HL-60 (cell line): ENCODE measurements around the gene KCNMA1.

Experiments
- DNase-seq, 2 experiments: peaks; one replicate each; pipeline ENCODE4 v3.0.0-alpha.2; 2010 to 2020; ENCODE audit warnings: low read depth in 1 of 2, low spot score in 1 of 2
- H3K27ac ChIP-seq: fragments of 250-450 bp; sonication (Bioruptor Pico); replicated peaks from 2 replicates; pipeline ENCODE4 v1.5.1; 2020; ENCODE audit warnings: mild to moderate bottlenecking, moderate library complexity
- H3K27me3 ChIP-seq: fragments of 250-450 bp; sonication (Bioruptor Pico); 2 replicates; pipeline ENCODE4 v1.5.1; 2021; ENCODE audit warnings: mild to moderate bottlenecking, moderate library complexity; ENCODE audit not compliant: insufficient read depth, poor library complexity, severe bottlenecking
- H3K4me3 ChIP-seq: replicated peaks from 2 replicates; pipeline ENCODE4 v1.5.1; 2011; ENCODE audit warnings: mild to moderate bottlenecking, control low read depth, low read length; ENCODE audit not compliant: insufficient read depth
- CTCF ChIP-seq: IDR thresholded peaks from one replicate; pipeline ENCODE4 v1.5.1; 2011; ENCODE audit warnings: low read length, control low read depth, inconsistent platforms; ENCODE audit not compliant: insufficient read depth
- GABPA ChIP-seq: IDR thresholded peaks from 2 replicates; pipeline ENCODE4 v1.6.1; 2012; ENCODE audit warnings: low read depth
- POLR2AphosphoS5 ChIP-seq: IDR thresholded peaks from 2 replicates; pipeline ENCODE4 v1.6.1; 2012; ENCODE audit warnings: low read depth
- REST ChIP-seq: IDR thresholded peaks from 2 replicates; pipeline ENCODE4 v1.6.1; 2012; ENCODE audit warnings: low read depth; ENCODE audit not compliant: insufficient replicate concordance
- SPI1 ChIP-seq: IDR thresholded peaks from 2 replicates; pipeline ENCODE4 v1.6.1; 2012; ENCODE audit warnings: low read depth, mild to moderate bottlenecking, borderline replicate concordance

The KCNMA1 gene

GRCh38 chr10:77011874-77012811 lies 625.5 kb downstream of the KCNMA1 start:
- TF ChIP-seq SPI1 (no peak), GABPA (no peak), REST (no peak), POLR2AphosphoS5 (no peak), CTCF (no peak)
- DNase-seq: no peak
- Histone ChIP-seq H3K27ac (no peak overlapping the region), H3K4me3 (no peak overlapping the region), H3K27me3 (no peaks in the 10 kb centered on the region)

GRCh38 chr10:77010430-77010829 lies 627.2 kb downstream of the KCNMA1 start:
- Histone ChIP-seq H3K4me3 (no peak overlapping the region), H3K27ac (no peak overlapping the region), H3K27me3 (no peaks in the 10 kb centered on the region)
- no peak for DNase-seq
- no peak for TF ChIP-seq CTCF
- TF ChIP-seq POLR2AphosphoS5: no peak
- no peak for TF ChIP-seq SPI1

- DNase-seq: no peak
- Histone ChIP-seq H3K27ac (no peak overlapping the region), H3K4me3 (no peak overlapping the region), H3K27me3 (peaks cover 2% of the 10 kb centered on the region)
- TF ChIP-seq REST (no peak), POLR2AphosphoS5 (no peak), SPI1 (no peak), GABPA (no peak), CTCF (no peak)
These were observed 629.8 kb downstream of the KCNMA1 start for GRCh38 chr10:77007834-77008233.
